MG63 (cell line): ENCODE data around the gene CTSV. TPM values are rescaled to one million over a fixed set of nuclear protein-coding genes. Genes with fewer than 3 reads are reported as not detected.
"Not testable (repeated sequence)": the region's sequence is repeated elsewhere in the genome, so short reads cannot be mapped to it uniquely, and the experiment has no call there.

Experiments used
- DNase-seq: peaks from one replicate; pipeline ENCODE4 v3.0.0-alpha.2; 2020
- H3K27me3 ChIP-seq: fragments of 250-450 bp; sonication (Bioruptor Pico); 2 replicates; pipeline ENCODE4 v1.5.1; 2020; ENCODE audit warnings: mild to moderate bottlenecking, moderate library complexity
- H3K36me3 ChIP-seq: fragments of 250-450 bp; sonication (Bioruptor Pico); 2 replicates; pipeline ENCODE4 v1.5.1; 2020; ENCODE audit warnings: mild to moderate bottlenecking, moderate library complexity
- H3K4me3 ChIP-seq: fragments of 250-450 bp; sonication (Bioruptor Pico); 2 replicates; pipeline ENCODE4 v1.5.1; 2020; ENCODE audit warnings: mild to moderate bottlenecking, moderate library complexity
- H3K9me3 ChIP-seq: fragments of 250-450 bp; sonication (Bioruptor Pico); 2 replicates; pipeline ENCODE4 v1.5.1; 2020; ENCODE audit warnings: mild to moderate bottlenecking, moderate library complexity
- total RNA-seq: library from RNA; depleted of rRNA; stranded (reverse); fragments of >200 nt; shearing (Covaris generic); gene quantifications from 2 replicates; pipeline ENCODE4 v1.2.3, GENCODE V29; 2014; ENCODE audit warnings: low replicate concordance; rRNA removed

Gene CTSV
- total RNA-seq, 1 experiment from 2014 or later, result 1.9 TPM

DNA sequence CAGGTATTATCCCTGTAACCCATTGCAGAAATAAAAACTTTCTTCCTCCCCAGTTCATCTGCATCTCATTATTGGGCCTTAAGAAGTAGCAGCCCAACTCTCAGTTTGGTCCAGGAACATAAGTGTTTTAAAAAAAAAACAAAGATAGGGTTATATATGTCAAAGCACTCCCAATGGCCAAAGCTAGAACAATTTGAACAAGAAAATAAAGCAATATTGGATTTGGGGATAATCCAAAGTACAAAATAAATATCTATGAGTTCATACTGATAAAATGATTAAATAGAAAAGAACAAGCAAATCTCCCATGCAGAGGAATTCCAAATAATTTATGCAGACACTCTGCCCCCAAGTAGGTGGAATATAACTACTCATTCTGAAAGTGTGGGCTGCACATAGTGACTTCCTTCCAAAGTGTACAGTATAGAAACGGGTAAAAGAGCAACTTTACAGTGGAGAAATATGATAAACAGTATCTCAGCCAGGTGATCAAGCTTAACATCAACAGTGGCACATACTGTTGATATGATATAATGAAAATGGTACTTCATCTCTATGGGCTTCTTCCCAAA, 49.1 kb downstream of the CTSV start:
- not testable (repeated sequence) for H3K27me3 ChIP-seq, H3K4me3 ChIP-seq, H3K36me3 ChIP-seq, H3K9me3 ChIP-seq, DNase-seq

GRCh38 chr9:96984887-96985286, 54.1 kb downstream of the CTSV start:
- H3K27me3 ChIP-seq, H3K4me3 ChIP-seq, H3K9me3 ChIP-seq, DNase-seq, H3K36me3 ChIP-seq: not testable (repeated sequence)

- H3K36me3 ChIP-seq, H3K27me3 ChIP-seq, H3K9me3 ChIP-seq, DNase-seq, H3K4me3 ChIP-seq: not testable (repeated sequence)
Observed at GRCh38 chr9:96984139-96984538, 54.8 kb downstream of the CTSV start.

GRCh38 chr9:96983496-96984122, 55.3 kb downstream of the CTSV start:
- not testable (repeated sequence) for DNase-seq, H3K4me3 ChIP-seq, H3K9me3 ChIP-seq, H3K36me3 ChIP-seq, H3K27me3 ChIP-seq

Other genes with a start within 250 kb of the CTSV start
- gene ZNF782, start 184.6 kb downstream of the CTSV start, total RNA-seq, result 5.1 and 6.3 TPM in 2 replicates
- gene NUTM2G, start 110.3 kb downstream of the CTSV start, total RNA-seq, result not detected in 2 replicates